Measurements from ENCODE around the gene TRAF7. TPM values are rescaled to one million over a fixed set of nuclear protein-coding genes. Genes with fewer than 3 reads are reported as not detected.

The TRAF7 gene
- polyA plus RNA-seq, 3 donors, result 48.0 to 58.5 (median 49.3) TPM

- no peak for DNase-seq (ENCODE audit: extremely low read depth in 1 of 11, low read depth in 9 of 11, low spot score in 4 of 11)
Measured at GRCh38 chr16:2157480-2158261, 2.1 kb downstream of the TRAF7 start.

GRCh38 chr16:2158262-2158638 is 2.7 kb downstream of the TRAF7 start:
- DNase-seq (ENCODE audit: extremely low read depth in 1 of 11, low read depth in 9 of 11, low spot score in 4 of 11), result no peak

GRCh38 chr16:2159175-2159838 is 3.7 kb downstream of the TRAF7 start:
- DNase-seq (ENCODE audit: extremely low read depth in 1 of 11, low read depth in 9 of 11, low spot score in 4 of 11), result no peak

- DNase-seq (ENCODE audit: extremely low read depth in 1 of 11, low read depth in 9 of 11, low spot score in 4 of 11), result no peak
Measured at GRCh38 chr16:2160915-2161551, 5.5 kb downstream of the TRAF7 start.

- no peak for DNase-seq (ENCODE audit: extremely low read depth in 1 of 11, low read depth in 9 of 11, low spot score in 4 of 11)
Measured at GRCh38 chr16:2161911-2162310, 6.3 kb downstream of the TRAF7 start.

GRCh38 chr16:2162676-2163118 is 7.1 kb downstream of the TRAF7 start:
- no peak for DNase-seq (ENCODE audit: extremely low read depth in 1 of 11, low read depth in 9 of 11, low spot score in 4 of 11)

- DNase-seq (ENCODE audit: extremely low read depth in 1 of 11, low read depth in 9 of 11, low spot score in 4 of 11), result no peak
Measured at GRCh38 chr16:2163211-2163881, 7.8 kb downstream of the TRAF7 start.

- no peak for DNase-seq (ENCODE audit: extremely low read depth in 1 of 11, low read depth in 9 of 11, low spot score in 4 of 11)
Measured at GRCh38 chr16:2165861-2166260, 10.3 kb downstream of the TRAF7 start.

GRCh38 chr16:2166263-2167067 is 10.9 kb downstream of the TRAF7 start:
- DNase-seq (ENCODE audit: extremely low read depth in 1 of 11, low read depth in 9 of 11, low spot score in 4 of 11), result no peak

GRCh38 chr16:2167068-2167638 is 11.6 kb downstream of the TRAF7 start:
- no peak for DNase-seq (ENCODE audit: extremely low read depth in 1 of 11, low read depth in 9 of 11, low spot score in 4 of 11)

GRCh38 chr16:2170080-2170479 is 14.5 kb downstream of the TRAF7 start:
- no peak for DNase-seq (ENCODE audit: extremely low read depth in 1 of 11, low read depth in 9 of 11, low spot score in 4 of 11)

- no peak for DNase-seq (ENCODE audit: extremely low read depth in 1 of 11, low read depth in 9 of 11, low spot score in 4 of 11)
Measured at GRCh38 chr16:2170587-2171435, 15.2 kb downstream of the TRAF7 start.

- no peak for DNase-seq (ENCODE audit: extremely low read depth in 1 of 11, low read depth in 9 of 11, low spot score in 4 of 11)
Measured at GRCh38 chr16:2171601-2172178, 16.1 kb downstream of the TRAF7 start.

- no peak for DNase-seq (ENCODE audit: extremely low read depth in 1 of 11, low read depth in 9 of 11, low spot score in 4 of 11)
Measured at GRCh38 chr16:2172688-2173335, 17.2 kb downstream of the TRAF7 start.

- DNase-seq (ENCODE audit: extremely low read depth in 1 of 11, low read depth in 9 of 11, low spot score in 4 of 11), result no peak
Measured at GRCh38 chr16:2173366-2173765, 17.8 kb downstream of the TRAF7 start.

GRCh38 chr16:2173916-2174315 is 18.3 kb downstream of the TRAF7 start:
- no peak for DNase-seq (ENCODE audit: extremely low read depth in 1 of 11, low read depth in 9 of 11, low spot score in 4 of 11)

Data from renal cortex interstitium (tissue), 11 donors.